HEK293 (cell line): ENCODE results near the gene DNAH8.

Source experiments
- CTCF ChIP-seq: fragments of 450-650 bp; formaldehyde crosslinking; IDR thresholded peaks from 2 replicates; pipeline ENCODE4 v1.5.1; 2016; ENCODE audit warnings: missing biosample characterization, missing genetic modification characterization
- REST ChIP-seq: fragments of 450-650 bp; formaldehyde crosslinking; IDR thresholded peaks from 2 replicates; pipeline ENCODE4 v1.5.1; 2016; ENCODE audit warnings: missing biosample characterization, missing genetic modification characterization
- YY1 ChIP-seq: fragments of 450-650 bp; formaldehyde crosslinking; IDR thresholded peaks from 2 replicates; pipeline ENCODE4 v1.5.1; 2018; ENCODE audit warnings: missing biosample characterization, missing genetic modification characterization
- ZNF558 ChIP-seq: fragments of 450-650 bp; formaldehyde crosslinking; IDR thresholded peaks from 2 replicates; pipeline ENCODE4 v1.5.1; 2016; ENCODE audit warnings: missing biosample characterization, missing genetic modification characterization

DNA sequence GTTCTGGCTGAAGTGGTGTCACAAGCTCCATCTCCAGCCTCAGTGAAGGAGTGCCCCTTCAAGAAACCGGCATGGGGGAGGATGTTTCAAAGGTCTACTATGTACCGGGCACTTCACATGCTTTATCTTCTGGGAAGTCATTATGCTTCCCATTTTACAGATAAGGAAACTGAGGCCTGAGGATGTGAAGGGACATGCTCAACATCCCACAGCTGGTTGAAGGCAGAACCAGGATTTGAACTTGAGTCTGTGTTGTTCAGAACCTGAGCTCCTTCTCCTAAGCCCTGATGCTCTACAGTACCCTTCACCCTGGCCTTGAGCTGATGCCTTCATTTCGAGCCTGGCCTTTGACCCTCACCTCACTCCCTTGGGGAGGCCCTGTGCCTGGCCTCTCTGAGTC is 346.5 kb downstream of the DNAH8 start:
- TF ChIP-seq CTCF (tag by site-specific recombination) (no peak), ZNF558 (tag by site-specific recombination) (no peak), YY1 (tag by site-specific recombination) (no peak), REST (tag by site-specific recombination) (no peak)
